ENCODE measurements around the gene SEPTIN14.
"Not testable (repeated sequence)": the region's sequence is repeated elsewhere in the genome, so short reads cannot be mapped to it uniquely, and the experiment has no call there.

SEPTIN14 gene

GRCh38 chr7:55776196-55776595 is 86.4 kb downstream of the SEPTIN14 start:
- no peak overlapping the region for H3K9ac ChIP-seq (ENCODE audit: low read length)
- H3K4me1 ChIP-seq (ENCODE audit: control insufficient read depth, insufficient read depth, low read length) = peaks cover 3% of the 10 kb centered on the region
- H3K9me3 ChIP-seq (ENCODE audit: control insufficient read depth, low read length) = no peaks in the 10 kb centered on the region
- no peaks in the 10 kb centered on the region for H3K27me3 ChIP-seq (ENCODE audit: control insufficient read depth, insufficient read depth, low read length)
- H3K4me3 ChIP-seq (ENCODE audit: low read length) = no peak overlapping the region
- no peaks in the 10 kb centered on the region for H3K36me3 ChIP-seq (ENCODE audit: control insufficient read depth, insufficient read depth, low read length)

- Histone ChIP-seq H3K27me3 (ENCODE audit: control insufficient read depth, insufficient read depth, low read length) (no peaks in the 10 kb centered on the region), H3K36me3 (ENCODE audit: control insufficient read depth, insufficient read depth, low read length) (no peaks in the 10 kb centered on the region), H3K4me1 (ENCODE audit: control insufficient read depth, insufficient read depth, low read length) (peaks cover 3% of the 10 kb centered on the region), H3K9ac (ENCODE audit: low read length) (no peak overlapping the region), H3K4me3 (ENCODE audit: low read length) (no peak overlapping the region), H3K9me3 (ENCODE audit: control insufficient read depth, low read length) (no peaks in the 10 kb centered on the region)
Measured at GRCh38 chr7:55775051-55775420, 87.5 kb downstream of the SEPTIN14 start.

- H3K9me3 ChIP-seq (ENCODE audit: control insufficient read depth, low read length) = no peaks in the 10 kb centered on the region
- H3K4me3 ChIP-seq (ENCODE audit: low read length) = no peak overlapping the region
- no peak overlapping the region for H3K9ac ChIP-seq (ENCODE audit: low read length)
- peaks cover 3% of the 10 kb centered on the region for H3K4me1 ChIP-seq (ENCODE audit: control insufficient read depth, insufficient read depth, low read length)
- no peaks in the 10 kb centered on the region for H3K36me3 ChIP-seq (ENCODE audit: control insufficient read depth, insufficient read depth, low read length)
- no peaks in the 10 kb centered on the region for H3K27me3 ChIP-seq (ENCODE audit: control insufficient read depth, insufficient read depth, low read length)
Measured at GRCh38 chr7:55774327-55775050, 88.1 kb downstream of the SEPTIN14 start.

- Histone ChIP-seq H3K4me1 (ENCODE audit: control insufficient read depth, insufficient read depth, low read length) (peaks cover 3% of the 10 kb centered on the region), H3K36me3 (ENCODE audit: control insufficient read depth, insufficient read depth, low read length) (no peaks in the 10 kb centered on the region), H3K9me3 (ENCODE audit: control insufficient read depth, low read length) (no peaks in the 10 kb centered on the region), H3K9ac (ENCODE audit: low read length) (no peak overlapping the region), H3K27me3 (ENCODE audit: control insufficient read depth, insufficient read depth, low read length) (no peaks in the 10 kb centered on the region), H3K4me3 (ENCODE audit: low read length) (no peak overlapping the region)
Measured at GRCh38 chr7:55770778-55771177, 91.8 kb downstream of the SEPTIN14 start.

- not testable (repeated sequence) for H3K4me1 ChIP-seq (ENCODE audit: control insufficient read depth, insufficient read depth, low read length); H3K9ac ChIP-seq (ENCODE audit: low read length)
Measured at GRCh38 chr7:55753274-55753862, 109.2 kb downstream of the SEPTIN14 start.

GRCh38 chr7:55744706-55745105 is 117.8 kb downstream of the SEPTIN14 start:
- H3K4me3 ChIP-seq (ENCODE audit: low read length); H3K36me3 ChIP-seq (ENCODE audit: control insufficient read depth, insufficient read depth, low read length); H3K4me1 ChIP-seq (ENCODE audit: control insufficient read depth, insufficient read depth, low read length); H3K27me3 ChIP-seq (ENCODE audit: control insufficient read depth, insufficient read depth, low read length); H3K9ac ChIP-seq (ENCODE audit: low read length); H3K9me3 ChIP-seq (ENCODE audit: control insufficient read depth, low read length): not testable (repeated sequence)

More at GRCh38 chr7:55753274-55753862, 109.2 kb downstream of the SEPTIN14 start:
- not testable (repeated sequence) for H3K27me3 ChIP-seq (ENCODE audit: control insufficient read depth, insufficient read depth, low read length); H3K9me3 ChIP-seq (ENCODE audit: control insufficient read depth, low read length); H3K36me3 ChIP-seq (ENCODE audit: control insufficient read depth, insufficient read depth, low read length); H3K4me3 ChIP-seq (ENCODE audit: low read length)
